Mesothelial cell of epicardium (in vitro differentiated cells): ENCODE data around the gene THADA. TPM values are rescaled to one million over a fixed set of nuclear protein-coding genes. Genes with fewer than 3 reads are reported as not detected.

Source experiments
- DNase-seq, 2 experiments: peaks; one replicate each; pipeline ENCODE4 v3.0.0; 2021; ENCODE audit warnings: low spot score in 2 of 2; ENCODE audit not compliant: unreplicated experiment in 2 of 2
- H3K27ac Mint-ChIP-seq: 2 replicates; pipeline ENCODE4 v1.8.0; 2021; ENCODE audit warnings: mixed read lengths
- H3K27me3 Mint-ChIP-seq: 2 replicates; pipeline ENCODE4 v1.8.0; 2021; ENCODE audit warnings: low read depth, mixed read lengths
- H3K36me3 Mint-ChIP-seq: 2 replicates; pipeline ENCODE4 v1.8.0; 2021; ENCODE audit warnings: mixed read lengths
- H3K4me1 Mint-ChIP-seq: 2 replicates; pipeline ENCODE4 v1.8.0; 2021; ENCODE audit warnings: mixed read lengths
- H3K4me3 Mint-ChIP-seq: 2 replicates; pipeline ENCODE4 v1.8.0; 2021; ENCODE audit warnings: mild to moderate bottlenecking, moderate library complexity, mixed read lengths
- H3K9me3 Mint-ChIP-seq: 2 replicates; pipeline ENCODE4 v1.8.0; 2021; ENCODE audit warnings: mixed read lengths
- CTCF ChIP-seq: fragments of 200-600 bp; sonication (generic); IDR thresholded peaks from one replicate; pipeline ENCODE4 v1.5.0; 2021; ENCODE audit warnings: antibody characterized with exemption; ENCODE audit not compliant: unreplicated experiment
- total RNA-seq: library from RNA; stranded (reverse); gene quantifications from 3 replicates; pipeline ENCODE4 v1.2.1, GENCODE V29; 2021

THADA gene
- total RNA-seq, 1 donor from 2014 or later: 33.6 TPM

GRCh38 chr2:43616967-43617680, 21.3 kb upstream of the THADA start:
- Mint-ChIP-seq H3K36me3 (no peaks in the 10 kb centered on the region), H3K9me3 (peaks cover 3% of the 10 kb centered on the region), H3K4me3 (no peak overlapping the region), H3K27ac (no peak overlapping the region), H3K4me1 (peaks cover 2% of the 10 kb centered on the region), H3K27me3 (peaks cover 11% of the 10 kb centered on the region)
- no peak for DNase-seq
- TF ChIP-seq CTCF: no peak

GRCh38 chr2:43612944-43613343, 17.1 kb upstream of the THADA start:
- Mint-ChIP-seq H3K4me1 (peaks cover 2% of the 10 kb centered on the region), H3K27ac (no peak overlapping the region), H3K27me3 (peaks cover 3% of the 10 kb centered on the region), H3K4me3 (no peak overlapping the region), H3K9me3 (peaks cover 3% of the 10 kb centered on the region), H3K36me3 (no peaks in the 10 kb centered on the region)
- DNase-seq: no peak
- no peak for TF ChIP-seq CTCF

- Mint-ChIP-seq H3K9me3 (peaks cover 2% of the 10 kb centered on the region), H3K27ac (no peak overlapping the region), H3K4me1 (peaks cover 2% of the 10 kb centered on the region), H3K36me3 (no peaks in the 10 kb centered on the region), H3K27me3 (peaks cover 2% of the 10 kb centered on the region), H3K4me3 (no peak overlapping the region)
- TF ChIP-seq CTCF: peak; percentile 73
- DNase-seq: peak; percentile 35 to 78
These were observed 16.4 kb upstream of the THADA start for GRCh38 chr2:43611987-43612894.

- DNase-seq: no peak
- Mint-ChIP-seq H3K4me1 (peaks cover 2% of the 10 kb centered on the region), H3K9me3 (no peaks in the 10 kb centered on the region), H3K4me3 (no peak overlapping the region), H3K27ac (no peak overlapping the region), H3K27me3 (no peaks in the 10 kb centered on the region), H3K36me3 (no peaks in the 10 kb centered on the region)
- no peak for TF ChIP-seq CTCF
These were observed 14.5 kb upstream of the THADA start for GRCh38 chr2:43610361-43610760.

- H3K27me3 Mint-ChIP-seq: no peaks in the 10 kb centered on the region
- TF ChIP-seq CTCF: peak; percentile 79
- no peak overlapping the region for H3K27ac Mint-ChIP-seq
- H3K4me1 Mint-ChIP-seq: peaks cover 2% of the 10 kb centered on the region
- H3K9me3 Mint-ChIP-seq: no peaks in the 10 kb centered on the region
- H3K36me3 Mint-ChIP-seq: no peaks in the 10 kb centered on the region
- no peak for DNase-seq
- H3K4me3 Mint-ChIP-seq: no peak overlapping the region
These were observed 13.6 kb upstream of the THADA start for GRCh38 chr2:43609290-43609918.
